ENCODE data around the gene TIMP3. TPM values are rescaled to one million over a fixed set of nuclear protein-coding genes. Genes with fewer than 3 reads are reported as not detected.

TIMP3 gene
- total and polyA plus RNA-seq, 11 donors, result 112 to 629 (median 152) TPM

- no peak overlapping the region for H3K27ac ChIP-seq
- intact Hi-C loops (cut with DNase I), result no loop called here
- H3K27me3 ChIP-seq, result no peaks in the 10 kb centered on the region
- H3K4me3 ChIP-seq, result no peak overlapping the region
- H3K4me1 ChIP-seq, result no peaks in the 10 kb centered on the region
- no peak for DNase-seq
- H3K9me3 ChIP-seq, result no peaks in the 10 kb centered on the region
- no peaks in the 10 kb centered on the region for H3K36me3 ChIP-seq
- no peak for TF ChIP-seq CTCF (IDR thresholded peaks at IDR 0.05)
- TF ChIP-seq POLR2A (IDR thresholded peaks at IDR 0.05), result no peak
- 84 to 87% (median 85%) methylated on average over 4 of the region's 4 CpGs for WGBS, 4 donors
- no peak for ATAC-seq
These were observed 72.9 kb downstream of the TIMP3 start for GRCh38 chr22:32874385-32874784.

GRCh38 chr22:32874976-32875375 lies 73.5 kb downstream of the TIMP3 start:
- H3K27me3 ChIP-seq, result no peaks in the 10 kb centered on the region
- no peak for TF ChIP-seq CTCF (IDR thresholded peaks at IDR 0.05)
- no peak for TF ChIP-seq POLR2A (IDR thresholded peaks at IDR 0.05)
- H3K9me3 ChIP-seq, result no peaks in the 10 kb centered on the region
- no peaks in the 10 kb centered on the region for H3K36me3 ChIP-seq
- no peak for DNase-seq
- intact Hi-C loops (cut with DNase I), result no loop called here
- no peaks in the 10 kb centered on the region for H3K4me1 ChIP-seq
- H3K4me3 ChIP-seq, result no peak overlapping the region
- no peak for ATAC-seq
- WGBS, 4 donors, result 55 to 76% (median 62%) methylated on average over 10 of the region's 10 CpGs
- H3K27ac ChIP-seq, result no peak overlapping the region

GRCh38 chr22:32876516-32876915 lies 75.0 kb downstream of the TIMP3 start:
- H3K9me3 ChIP-seq, result no peaks in the 10 kb centered on the region
- no peaks in the 10 kb centered on the region for H3K36me3 ChIP-seq
- TF ChIP-seq POLR2A (IDR thresholded peaks at IDR 0.05) (no peak), CTCF (IDR thresholded peaks at IDR 0.05) (no peak)
- H3K27me3 ChIP-seq, result no peaks in the 10 kb centered on the region
- no peak overlapping the region for H3K27ac ChIP-seq
- H3K4me1 ChIP-seq, result peaks cover 3 to 15% (median 12%) of the 10 kb centered on the region in 12 donors
- DNase-seq (no peak), ATAC-seq (no peak)
- no peak overlapping the region for H3K4me3 ChIP-seq
- WGBS, 4 donors, result 95 to 100% (median 99%) methylated on average over 2 of the region's 2 CpGs
- intact Hi-C loops (cut with DNase I), result no loop called here

GRCh38 chr22:32877196-32877595 lies 75.7 kb downstream of the TIMP3 start:
- no peak for DNase-seq
- TF ChIP-seq CTCF (IDR thresholded peaks at IDR 0.05) (no peak), POLR2A (IDR thresholded peaks at IDR 0.05) (no peak)
- WGBS, 4 donors, result 82 to 97% (median 93%) methylated on average over 3 of the region's 3 CpGs
- intact Hi-C loops (cut with DNase I), result no loop called here
- no peaks in the 10 kb centered on the region for H3K27me3 ChIP-seq
- H3K9me3 ChIP-seq, result no peaks in the 10 kb centered on the region
- ATAC-seq, result no peak
- H3K27ac ChIP-seq, result no peak overlapping the region
- no peaks in the 10 kb centered on the region for H3K36me3 ChIP-seq
- peaks cover 3 to 20% (median 13%) of the 10 kb centered on the region in 12 donors for H3K4me1 ChIP-seq
- no peak overlapping the region for H3K4me3 ChIP-seq

All from heart left ventricle (tissue), 16 donors.